NCI-H748 treated with DMSO at 0.1 percent for 48 hours (cell line): Measurements from ENCODE around the gene EQTN.
"Not testable (repeated sequence)": the region's sequence is repeated elsewhere in the genome, so short reads cannot be mapped to it uniquely, and the experiment has no call there.

Experiments
- DNase-seq: peaks from one replicate; lab custom pipeline; 2025; lab: John Stamatoyannopoulos, UW

EQTN gene

GRCh38 chr9:27292659-27293405, 4.1 kb downstream of the EQTN start:
- DNase-seq = no peak

- DNase-seq = no peak
Measured at GRCh38 chr9:27291292-27291691, 5.7 kb downstream of the EQTN start.

GRCh38 chr9:27282269-27282668, 14.7 kb downstream of the EQTN start:
- no peak for DNase-seq

GRCh38 chr9:27280860-27281259, 16.1 kb downstream of the EQTN start:
- no peak for DNase-seq

- no peak for DNase-seq
Measured at GRCh38 chr9:27280249-27280648, 16.7 kb downstream of the EQTN start.

GRCh38 chr9:27279611-27280010, 17.3 kb downstream of the EQTN start:
- DNase-seq = no peak

GRCh38 chr9:27278374-27278773, 18.6 kb downstream of the EQTN start:
- DNase-seq = no peak

GRCh38 chr9:27276193-27277030, 20.5 kb downstream of the EQTN start:
- DNase-seq = peak; percentile 62

- no peak for DNase-seq
Measured at GRCh38 chr9:27273186-27273585, 23.8 kb downstream of the EQTN start.

- DNase-seq = no peak
Measured at GRCh38 chr9:27272103-27272502, 24.8 kb downstream of the EQTN start.

GRCh38 chr9:27261517-27262211, 35.3 kb downstream of the EQTN start:
- DNase-seq = no peak

GRCh38 chr9:27260789-27261516, 36.0 kb downstream of the EQTN start:
- no peak for DNase-seq

- DNase-seq = no peak
Measured at GRCh38 chr9:27258662-27259061, 38.3 kb downstream of the EQTN start.

GRCh38 chr9:27248702-27249101, 48.2 kb downstream of the EQTN start:
- DNase-seq = no peak

- DNase-seq = no peak
Measured at GRCh38 chr9:27247756-27248155, 49.2 kb downstream of the EQTN start.

GRCh38 chr9:27239648-27240047, 57.3 kb downstream of the EQTN start:
- DNase-seq = not testable (repeated sequence)
